GM21390 (cell line): Measurements from ENCODE around the gene EPS8.

Source experiments
- ATAC-seq: cut with Tn5 transposase; IDR thresholded peaks from one replicate; pipeline ENCODE4 v1.9.1; 2021; ENCODE audit not compliant: unreplicated experiment

EPS8 gene

DNA sequence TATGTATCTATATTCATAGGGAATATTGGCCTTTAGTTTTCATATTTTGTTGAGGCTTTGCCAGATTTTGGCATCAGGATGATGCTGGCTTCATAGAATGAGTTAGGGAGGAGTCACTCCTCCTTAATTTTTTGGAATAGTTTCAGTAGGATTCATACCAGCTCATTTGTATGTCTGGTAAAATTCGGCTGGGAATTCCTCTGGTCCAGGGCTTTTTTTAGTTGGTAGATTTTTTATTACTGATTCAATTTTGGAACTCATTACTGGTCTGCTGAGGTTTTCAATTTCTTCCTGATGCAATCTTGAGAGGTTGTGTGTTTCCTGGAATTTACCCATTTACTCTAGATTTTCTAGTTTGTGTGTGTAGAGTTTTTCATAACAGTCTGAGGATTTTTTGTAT is 175.2 kb downstream of the EPS8 start:
- ATAC-seq: no peak

DNA sequence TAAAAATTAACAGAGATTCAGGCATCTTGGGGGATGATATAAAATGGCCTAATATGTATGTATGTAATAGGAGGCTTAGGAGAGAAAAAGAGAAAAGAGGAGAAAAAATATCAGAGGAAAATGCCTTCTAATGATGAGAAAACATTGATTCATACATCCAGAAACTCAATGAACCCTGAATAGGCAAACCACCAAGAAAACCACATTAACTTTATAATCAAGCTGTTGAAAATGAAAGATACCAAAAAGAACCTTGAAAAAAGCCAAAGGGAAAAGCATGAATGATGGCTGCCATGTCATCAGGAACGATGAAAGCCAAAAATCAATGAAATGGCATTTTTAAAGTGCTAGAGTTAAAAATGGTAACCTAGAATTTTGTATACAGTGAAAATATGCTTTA is 180.2 kb downstream of the EPS8 start:
- no peak for ATAC-seq

DNA sequence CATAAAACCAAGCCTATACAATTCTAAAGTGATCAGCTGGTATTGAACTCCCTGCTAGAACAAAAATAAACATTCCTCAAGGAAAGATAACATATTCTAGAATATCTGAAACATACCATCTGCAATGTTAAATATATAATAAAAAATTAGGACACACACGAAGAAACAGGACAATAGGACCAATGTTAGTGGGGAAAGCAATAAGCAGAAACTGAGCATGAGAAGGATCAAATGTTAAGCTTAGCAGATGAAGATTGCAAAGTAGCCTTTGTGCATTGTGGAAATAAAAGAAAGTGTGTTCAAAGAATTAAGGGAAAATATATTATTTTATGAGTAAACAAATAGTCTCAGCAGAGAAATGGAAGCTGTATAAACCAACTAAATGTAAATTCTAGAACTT is 180.8 kb downstream of the EPS8 start:
- no peak for ATAC-seq

DNA sequence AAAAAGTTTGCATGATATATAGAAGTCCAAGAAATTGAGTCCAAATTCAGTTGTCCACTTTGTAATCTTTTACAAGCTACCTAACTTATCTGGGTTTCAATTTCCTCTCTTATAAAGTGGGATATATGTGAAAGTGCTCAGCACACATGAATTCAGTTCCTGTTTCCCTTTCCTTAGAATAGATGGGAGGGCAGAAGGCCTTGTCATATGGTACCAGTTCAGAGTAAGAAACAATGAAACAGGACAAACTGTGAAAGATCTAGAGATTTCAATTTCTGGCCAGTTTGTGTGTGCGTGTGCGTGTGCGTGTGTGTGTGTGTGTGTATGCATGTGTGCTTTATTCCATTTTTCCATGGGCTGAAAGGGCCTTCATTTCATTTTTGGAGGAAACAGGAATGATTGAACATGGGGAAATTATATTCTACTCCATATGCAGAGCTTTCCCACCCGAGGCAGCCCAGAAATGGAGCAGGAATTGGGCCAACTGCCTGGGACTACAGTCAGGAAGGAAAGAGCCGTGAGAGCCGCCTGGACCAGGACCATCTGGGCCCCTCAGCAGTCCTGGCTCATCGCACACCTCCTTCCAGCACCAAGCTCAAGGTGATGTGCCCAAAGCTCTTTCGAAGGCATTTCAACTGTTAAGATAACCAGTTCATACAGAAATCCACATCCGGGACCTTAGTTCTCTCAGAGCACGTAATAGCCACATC is 183.2 kb downstream of the EPS8 start:
- ATAC-seq: no peak

DNA sequence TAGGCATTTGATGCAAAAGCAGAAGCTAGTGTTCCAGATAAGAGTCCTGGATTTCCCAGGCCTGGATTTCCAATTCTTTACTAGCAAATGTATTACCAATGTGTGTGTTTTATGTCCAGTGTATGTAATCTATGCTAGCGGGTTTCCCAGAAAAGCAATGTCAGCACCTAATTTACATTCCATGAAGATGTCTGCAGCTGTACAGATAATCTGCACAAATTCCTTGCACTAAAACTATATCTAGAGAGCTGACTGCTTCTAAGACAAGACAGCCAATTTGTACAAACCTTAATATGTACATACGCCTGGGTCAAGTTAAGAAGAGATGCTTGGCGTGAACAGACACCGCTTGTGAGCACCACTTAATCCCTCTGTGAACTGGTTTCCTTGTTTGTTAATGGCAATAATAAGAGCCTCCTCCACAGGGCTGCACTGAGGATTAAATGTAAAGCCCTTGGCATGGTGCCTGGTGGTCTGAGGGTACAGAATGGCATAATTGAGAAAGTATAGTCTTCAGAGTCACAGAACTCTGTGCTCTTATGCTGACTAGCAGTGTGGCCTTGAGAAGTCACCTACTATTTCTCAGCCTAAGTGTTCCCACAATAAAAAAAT is 185.6 kb downstream of the EPS8 start:
- no peak for ATAC-seq

DNA sequence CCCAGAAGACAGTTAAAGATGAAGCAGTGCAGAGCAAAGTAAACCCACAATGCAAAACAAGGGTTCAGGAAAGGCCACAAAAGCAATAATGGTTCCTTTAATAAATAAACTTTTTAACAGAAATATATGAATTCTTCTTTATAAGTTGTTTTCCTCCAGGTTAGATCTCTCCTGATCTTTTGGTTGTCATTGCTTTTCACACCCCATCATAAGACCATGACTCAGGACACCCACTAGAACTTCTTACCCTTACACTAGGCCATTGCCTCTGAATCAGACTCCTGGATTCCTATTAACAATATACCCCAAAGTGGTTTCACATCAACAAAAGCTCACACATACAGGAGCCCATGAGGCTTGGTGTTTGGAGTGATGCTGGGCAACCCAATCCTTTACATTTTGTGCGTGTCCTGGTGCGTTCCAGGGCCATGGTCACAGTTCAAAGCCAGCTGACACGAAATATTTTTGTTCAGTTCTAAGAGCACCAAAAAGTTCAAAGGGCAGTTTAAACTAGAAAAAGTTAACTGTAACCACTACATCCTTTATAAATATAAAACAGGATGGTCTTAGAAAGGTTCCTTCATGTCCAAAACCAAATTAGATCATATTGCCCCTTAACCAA is 187.0 kb downstream of the EPS8 start:
- ATAC-seq: no peak

DNA sequence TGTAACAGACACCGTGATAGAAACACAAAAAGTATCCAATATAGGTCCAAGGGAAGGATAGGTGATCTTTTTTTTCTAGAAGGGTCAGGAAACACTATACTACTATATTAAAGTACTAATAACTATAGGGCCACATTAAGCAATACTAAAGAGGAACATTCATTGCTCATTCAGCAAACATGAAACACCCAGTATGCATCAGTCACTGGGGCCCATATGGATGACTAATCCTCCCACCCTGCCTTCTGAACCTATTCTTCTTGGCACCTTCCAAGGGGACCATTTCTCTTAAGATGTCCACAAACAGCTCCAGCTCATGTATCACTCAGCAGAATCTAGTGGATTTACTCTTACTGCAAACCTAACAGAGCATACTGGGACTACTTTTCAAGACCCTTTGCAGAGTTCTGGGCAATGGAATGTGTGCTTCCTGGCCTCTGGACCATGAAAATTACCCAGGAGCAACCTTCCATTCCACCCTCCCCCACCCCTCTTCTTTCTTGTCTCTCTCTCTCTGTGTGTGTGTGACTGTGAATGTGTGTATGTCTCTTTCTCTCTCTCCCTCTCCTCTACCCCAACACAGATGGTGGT is 187.9 kb downstream of the EPS8 start:
- no peak for ATAC-seq

DNA sequence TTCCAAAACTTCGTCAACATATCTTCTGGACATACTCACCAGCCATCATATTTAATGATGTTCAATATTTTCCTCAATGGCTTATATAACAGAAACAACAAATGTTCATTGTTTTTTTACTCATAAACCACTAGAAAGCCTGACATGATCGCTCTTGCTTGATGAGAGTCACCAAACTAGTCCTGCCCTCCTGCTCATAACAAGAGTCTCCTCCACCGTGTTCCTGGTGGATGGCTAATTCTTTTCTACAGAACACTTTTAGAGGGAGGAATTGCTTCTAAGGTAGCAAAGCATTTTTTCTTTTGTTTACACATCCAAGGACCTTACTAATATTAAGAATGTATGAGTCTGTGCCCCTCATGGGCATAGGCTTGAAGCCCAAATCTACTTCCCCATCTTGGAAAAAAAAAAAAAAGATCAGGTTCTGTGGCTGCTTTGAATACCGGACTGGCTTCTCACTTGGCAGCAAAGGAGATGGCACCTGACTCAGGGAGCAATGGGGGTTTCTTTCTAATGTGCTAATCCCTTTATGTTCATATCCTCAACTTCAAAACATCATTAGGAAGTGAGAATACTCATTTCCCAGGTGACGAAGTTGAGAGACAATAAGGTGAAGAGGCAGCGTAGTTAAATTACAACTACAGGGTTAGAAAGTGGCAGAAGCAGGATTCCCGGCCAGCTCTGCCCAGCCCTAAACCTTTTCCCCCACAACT is 188.8 kb downstream of the EPS8 start:
- ATAC-seq: no peak

DNA sequence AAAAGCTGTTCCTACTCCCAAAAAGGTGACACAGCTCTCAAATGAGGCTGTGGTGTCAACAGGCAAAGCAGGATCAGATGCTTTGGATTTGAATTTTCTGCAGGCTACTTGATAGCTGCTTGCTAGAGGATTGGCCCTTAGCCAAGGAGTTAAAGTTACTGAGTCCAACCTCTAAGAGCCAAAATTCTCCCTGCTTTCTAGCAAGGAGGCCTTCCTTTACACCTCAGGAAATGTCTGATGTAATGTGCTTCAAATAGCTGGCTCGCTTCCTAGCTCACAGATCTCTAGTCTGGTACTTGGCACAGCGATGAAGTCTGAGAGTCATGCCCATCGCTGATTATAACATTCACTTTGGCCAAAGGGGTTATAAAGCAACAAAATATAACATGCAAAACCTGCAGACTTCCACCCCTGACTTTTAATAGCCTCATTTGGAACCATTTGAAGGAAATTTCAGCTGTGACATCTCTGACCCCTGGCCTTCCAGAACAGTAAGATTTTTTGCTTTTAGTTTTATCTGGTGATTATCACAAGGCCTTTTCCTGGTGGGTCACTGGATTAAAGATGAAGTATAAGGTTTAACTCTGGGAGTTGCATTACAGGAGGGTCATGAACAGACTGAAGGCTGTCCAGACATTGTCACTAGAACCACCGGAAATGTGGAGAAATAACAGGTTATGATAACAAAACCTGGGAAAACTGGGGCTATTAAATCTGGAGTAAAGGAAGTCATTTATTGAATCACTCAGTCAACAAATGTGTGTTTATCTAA is 189.7 kb downstream of the EPS8 start:
- no peak for ATAC-seq

DNA sequence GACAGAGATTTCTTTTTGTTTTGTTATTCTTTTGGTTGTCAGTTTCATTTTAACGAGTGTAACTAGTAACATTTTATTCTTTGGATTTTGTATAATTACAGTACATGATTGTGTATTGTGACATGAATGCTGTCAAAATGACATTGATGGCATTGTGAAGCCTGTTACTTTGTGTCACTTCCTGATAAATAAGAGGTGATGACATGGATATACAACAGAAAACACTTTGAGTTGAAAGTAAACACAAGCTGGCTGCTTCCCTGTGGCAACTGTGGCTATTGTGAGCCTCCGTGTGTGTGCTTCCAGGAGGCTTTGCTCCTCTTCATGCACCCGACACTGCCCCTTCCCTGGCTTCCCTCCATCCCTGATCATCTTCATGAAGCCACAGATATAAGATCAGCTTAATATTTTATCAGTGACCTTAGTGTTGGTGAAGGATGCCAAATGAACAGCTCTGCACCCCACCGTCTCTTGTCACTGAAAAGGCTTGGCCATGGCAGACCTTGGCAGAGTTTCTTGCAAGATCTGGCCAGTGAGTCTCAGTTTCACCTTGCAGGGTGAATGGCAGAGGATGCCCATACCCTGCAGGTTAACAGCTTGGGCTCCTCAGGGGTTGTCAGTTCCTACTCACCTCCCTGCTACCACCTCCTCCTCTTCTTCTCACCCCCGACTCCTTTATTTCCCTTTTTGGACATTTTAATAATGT is 191.9 kb downstream of the EPS8 start:
- no peak for ATAC-seq

DNA sequence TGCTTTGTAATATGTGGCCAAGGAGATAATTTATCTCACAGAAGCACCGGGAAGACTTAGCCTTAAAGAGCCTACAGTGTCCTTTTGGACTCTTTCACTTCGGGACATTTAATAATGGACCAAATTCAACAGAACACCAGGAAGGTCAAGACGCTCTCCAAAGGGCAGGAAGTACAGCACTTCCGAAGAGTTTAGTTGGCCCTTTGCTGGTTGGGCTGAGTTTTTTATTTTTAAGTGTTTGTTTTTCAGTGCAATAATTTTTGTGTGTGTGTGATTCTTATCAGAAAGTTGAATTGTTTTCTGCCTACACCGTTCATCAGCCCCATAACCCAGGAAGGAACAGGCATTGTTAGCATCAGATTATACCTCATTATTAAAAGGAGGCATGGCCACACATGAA is 193.0 kb downstream of the EPS8 start:
- no peak for ATAC-seq

DNA sequence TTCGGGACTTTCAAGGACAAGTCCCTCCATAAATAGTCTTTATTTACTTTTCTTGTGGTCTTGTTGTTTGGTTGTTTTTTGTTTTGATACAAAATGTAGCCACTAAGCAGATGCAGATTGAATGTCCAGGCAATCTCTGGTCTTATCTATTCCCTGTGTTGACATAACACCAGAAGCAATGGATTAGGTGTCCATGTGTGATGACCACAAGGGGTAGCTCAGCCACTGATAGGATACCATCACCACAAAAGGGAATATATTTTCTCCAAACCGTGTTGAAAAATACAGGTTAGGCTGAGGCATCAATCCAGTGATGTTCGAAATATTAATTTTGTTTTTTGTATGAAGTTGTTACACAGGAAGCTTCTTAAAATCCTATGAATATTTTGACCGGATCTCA is 196.3 kb downstream of the EPS8 start:
- no peak for ATAC-seq

DNA sequence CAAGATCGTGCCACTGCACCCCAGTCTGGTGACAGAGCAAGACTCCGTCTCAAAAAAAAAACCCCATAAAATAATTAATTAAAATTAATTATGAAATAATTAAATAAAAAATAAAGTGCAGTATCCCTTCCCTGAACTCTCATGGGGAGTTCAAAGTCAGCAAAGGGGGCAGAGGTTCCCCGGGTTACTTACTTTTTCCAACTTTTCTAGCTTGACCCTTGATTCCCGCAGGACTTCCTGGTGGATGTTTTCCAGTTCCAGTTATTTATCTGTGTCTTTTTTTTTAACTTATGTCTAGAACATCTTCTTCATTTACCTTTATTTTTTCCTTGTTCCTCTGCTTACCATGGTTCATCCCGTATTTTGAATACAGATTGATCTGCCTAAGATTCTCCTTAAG is 197.4 kb downstream of the EPS8 start:
- ATAC-seq: no peak

DNA sequence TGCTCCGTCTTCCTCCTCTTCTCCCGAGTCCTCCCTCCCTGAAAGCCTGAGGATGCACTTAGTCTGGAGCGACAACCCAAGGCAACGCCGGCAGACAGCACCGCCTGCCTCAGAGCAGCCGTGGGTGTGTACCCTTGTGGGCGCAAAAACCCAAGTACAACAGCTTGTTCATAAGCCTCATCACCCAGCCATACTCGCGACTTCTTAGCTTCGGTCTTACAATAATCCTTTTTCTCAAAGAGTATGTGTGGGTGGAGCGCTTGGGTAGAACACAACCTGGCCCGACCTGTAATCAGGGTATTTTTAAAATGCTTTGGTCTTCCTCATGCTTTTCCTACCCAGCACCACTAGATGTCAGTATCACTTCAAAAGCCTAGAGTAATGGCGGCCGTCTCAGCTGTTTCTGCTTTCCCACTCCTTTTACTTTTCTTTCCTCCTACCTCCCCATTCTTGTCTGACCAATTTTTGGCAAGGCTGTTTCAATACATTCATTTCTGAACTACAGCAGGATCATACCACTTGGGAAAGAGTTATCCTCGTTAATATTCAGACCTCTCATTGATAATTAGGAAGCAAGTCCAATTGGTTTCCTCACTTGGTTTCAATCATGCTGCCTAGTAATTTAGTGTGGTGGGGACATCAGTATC is 198.9 kb downstream of the EPS8 start:
- ATAC-seq: peak; percentile 98

DNA sequence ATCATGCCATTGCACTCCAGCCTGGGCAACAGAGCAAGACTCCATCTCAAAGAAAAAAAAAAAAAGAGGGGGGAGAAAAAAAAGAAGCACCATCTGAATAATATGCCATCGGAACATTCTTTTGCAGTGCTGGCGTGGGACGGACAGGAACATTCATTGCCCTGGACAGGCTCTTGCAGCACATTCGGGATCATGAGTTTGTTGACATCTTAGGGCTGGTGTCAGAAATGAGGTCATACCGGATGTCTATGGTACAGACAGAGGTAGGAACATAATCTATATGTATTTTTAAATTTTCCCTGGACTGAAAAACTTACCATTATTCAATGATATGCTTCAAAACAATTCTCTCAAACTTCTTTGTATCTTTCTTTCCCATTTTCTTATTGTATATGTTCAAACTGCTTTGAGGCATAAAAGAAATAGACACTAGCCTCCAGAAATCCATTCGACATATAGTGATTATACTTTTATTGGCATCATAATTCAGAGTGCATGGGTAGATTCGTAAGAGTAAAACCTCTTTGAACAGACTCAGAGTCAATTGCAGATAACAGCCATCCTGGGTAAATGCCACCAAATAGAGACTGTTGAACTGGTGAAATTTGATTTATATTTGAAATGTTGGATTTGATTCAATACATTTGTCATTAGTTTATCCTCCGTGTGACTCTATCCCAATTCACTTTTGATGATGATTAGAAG is 199.7 kb downstream of the EPS8 start:
- no peak for ATAC-seq

DNA sequence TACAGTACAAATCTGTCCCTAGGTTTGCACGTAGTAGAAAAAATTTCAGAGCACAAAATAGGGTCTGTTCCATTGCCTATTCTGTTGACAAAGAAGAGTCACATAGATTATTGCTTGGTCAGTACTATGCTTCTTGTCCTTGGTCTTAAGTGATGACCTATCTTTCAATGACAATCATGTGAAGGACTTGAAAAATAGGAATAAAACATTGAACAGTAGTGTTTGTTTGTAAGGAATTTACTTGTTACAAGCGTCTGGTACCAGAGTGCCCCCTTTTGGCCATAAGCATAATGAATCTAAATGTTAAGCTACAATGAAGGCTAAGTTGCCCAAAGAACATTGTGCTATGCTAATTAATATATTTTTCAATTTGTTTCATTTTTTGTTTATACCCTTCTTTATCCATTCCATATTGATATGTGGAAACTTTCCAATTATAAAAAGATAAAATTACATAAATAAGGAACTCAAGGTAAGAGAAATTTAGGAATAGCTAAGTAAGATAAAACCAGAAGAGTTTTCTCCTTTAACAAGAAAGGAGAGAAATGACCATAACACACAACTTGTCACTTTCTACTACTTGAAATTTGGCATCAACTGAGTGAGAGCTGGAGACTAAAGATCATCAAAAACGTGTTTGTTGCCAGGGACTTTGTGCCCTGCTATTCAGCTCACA is 204.7 kb downstream of the EPS8 start:
- peak; percentile 56 for ATAC-seq

DNA sequence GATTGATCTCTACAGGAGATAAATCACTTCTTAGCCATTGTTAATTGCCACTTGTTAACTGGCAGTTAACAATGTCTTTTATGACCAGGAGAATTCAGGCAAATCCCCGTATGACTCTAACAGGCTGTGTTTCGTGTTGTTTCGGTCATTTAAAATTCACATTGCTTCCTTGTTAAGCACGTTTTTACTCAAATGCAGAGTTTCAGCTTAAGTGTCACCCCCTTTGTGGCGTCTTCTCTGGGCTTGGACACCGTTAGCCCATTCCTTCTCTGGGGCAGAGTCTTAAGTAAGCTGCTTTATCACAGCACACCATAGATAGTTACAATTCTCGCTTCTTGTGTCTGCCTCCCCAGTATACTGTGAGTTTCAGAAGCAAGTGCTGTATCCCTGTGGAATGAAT is 205.4 kb downstream of the EPS8 start:
- ATAC-seq: no peak

DNA sequence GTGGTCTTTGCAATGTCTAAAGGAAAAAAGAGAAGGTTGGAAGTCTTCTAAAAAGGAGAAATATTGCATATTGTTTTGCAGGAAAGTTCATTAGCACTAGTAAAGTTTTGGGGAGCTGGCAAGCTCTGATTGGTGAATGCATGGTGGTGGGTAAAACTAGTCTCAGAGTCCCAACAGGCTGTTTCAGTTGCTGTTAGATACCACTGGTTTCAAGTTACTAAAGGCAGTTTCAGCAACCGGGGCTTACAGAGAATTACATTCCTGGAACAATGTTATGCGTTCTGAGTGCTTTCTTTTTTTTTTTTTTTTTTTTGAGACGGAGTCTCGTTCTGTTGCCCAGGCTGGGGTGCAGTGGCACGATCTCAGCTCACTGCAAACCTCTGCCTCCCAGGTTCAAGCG is 208.2 kb downstream of the EPS8 start:
- no peak for ATAC-seq

DNA sequence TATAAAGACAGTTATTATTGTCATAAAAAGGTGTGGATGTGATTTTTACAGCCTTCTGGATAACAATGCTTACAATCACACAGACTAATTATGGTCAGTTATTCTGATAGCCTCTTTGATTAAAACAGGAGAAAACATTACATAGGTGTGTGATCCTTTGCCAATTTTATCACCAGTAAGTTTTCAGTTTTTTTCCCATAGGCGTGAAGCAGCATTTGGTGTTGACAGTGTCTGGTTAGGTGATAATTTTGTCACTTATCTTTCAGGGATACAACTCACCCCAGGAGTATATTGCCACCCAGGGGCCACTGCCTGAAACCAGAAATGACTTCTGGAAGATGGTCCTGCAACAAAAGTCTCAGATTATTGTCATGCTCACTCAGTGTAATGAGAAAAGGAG is 208.8 kb downstream of the EPS8 start:
- ATAC-seq: no peak
